ENCODE data around the gene FUT2. TPM values are rescaled to one million over a fixed set of nuclear protein-coding genes. Genes with fewer than 3 reads are reported as not detected.

The FUT2 gene
- polyA plus RNA-seq, 3 donors: not detected

- DNase-seq: no peak
- H3K79me2 ChIP-seq (ENCODE audit: insufficient read depth, low read length): no peaks in the 10 kb centered on the region
- H3K27me3 ChIP-seq (ENCODE audit: control insufficient read depth in 2 of 2, insufficient read depth in 2 of 2, low read length in 2 of 2): no peaks in the 10 kb centered on the region
- H3K9ac ChIP-seq (ENCODE audit: insufficient read depth, low read length, poor library complexity, severe bottlenecking): no peak overlapping the region
- H3K27me3 Mint-ChIP-seq (ENCODE audit: low read depth in 3 of 3): peaks cover 0 to 3% (median 3%) of the 10 kb centered on the region in 3 donors
- H3K36me3 ChIP-seq (replicated peaks in 1 of 2; ENCODE audit: control insufficient read depth in 1 of 2, insufficient read depth in 2 of 2, low read length in 2 of 2): no peaks in the 10 kb centered on the region
- H3K9me3 Mint-ChIP-seq: peaks cover 0 to 7% (median 6%) of the 10 kb centered on the region in 7 donors
- H3K27ac ChIP-seq (ENCODE audit: low read depth in 1 of 2, low read length in 2 of 2): no peak overlapping the region
- peaks cover 0 to 7% of the 10 kb centered on the region in 2 donors for H3K4me1 ChIP-seq (ENCODE audit: control insufficient read depth in 1 of 2, insufficient read depth in 2 of 2, low read length in 2 of 2)
- intact Hi-C loops (cut with micrococcal nuclease): no loop called here
- no peak overlapping the region for H2AFZ ChIP-seq (ENCODE audit: insufficient read depth, low read depth, low read length, poor library complexity, severe bottlenecking)
- 96% methylated on average over 16 of the region's 21 CpGs for WGBS (ENCODE audit: insufficient coverage)
- no peak overlapping the region for H3K4me3 ChIP-seq (replicated peaks in 1 of 3; ENCODE audit: low read depth in 2 of 3, low read length in 3 of 3)
- no peaks in the 10 kb centered on the region for H4K20me1 ChIP-seq (ENCODE audit: insufficient read depth, low read length)
- H3K4me2 ChIP-seq (replicated peaks; ENCODE audit: extremely low read depth, low read length, poor library complexity, severe bottlenecking): no peak overlapping the region
- H3K4me1 Mint-ChIP-seq: peaks cover 8% of the 10 kb centered on the region
- H3K36me3 Mint-ChIP-seq: no peaks in the 10 kb centered on the region
- H3K4me3 Mint-ChIP-seq: no peak overlapping the region
- no peak for TF ChIP-seq CTCF (IDR thresholded peaks at IDR 0.05)
- H3K9me3 ChIP-seq (replicated peaks in 1 of 2; ENCODE audit: control insufficient read depth in 1 of 2, insufficient read depth in 1 of 2, low read length in 2 of 2): no peaks in the 10 kb centered on the region
- no peak overlapping the region for H3K27ac Mint-ChIP-seq
Measured at GRCh38 chr19:48670699-48671445, 24.9 kb upstream of the FUT2 start.

- no peaks in the 10 kb centered on the region for H3K36me3 Mint-ChIP-seq
- Histone ChIP-seq H3K79me2 (ENCODE audit: insufficient read depth, low read length) (no peaks in the 10 kb centered on the region), H3K4me1 (ENCODE audit: control insufficient read depth in 1 of 2, insufficient read depth in 2 of 2, low read length in 2 of 2) (peaks cover 0 to 7% of the 10 kb centered on the region in 2 donors), H3K36me3 (replicated peaks in 1 of 2; ENCODE audit: control insufficient read depth in 1 of 2, insufficient read depth in 2 of 2, low read length in 2 of 2) (no peaks in the 10 kb centered on the region), H4K20me1 (ENCODE audit: insufficient read depth, low read length) (no peaks in the 10 kb centered on the region), H2AFZ (ENCODE audit: insufficient read depth, low read depth, low read length, poor library complexity, severe bottlenecking) (no peak overlapping the region), H3K4me3 (replicated peaks in 1 of 3; ENCODE audit: low read depth in 2 of 3, low read length in 3 of 3) (no peak overlapping the region), H3K4me2 (replicated peaks; ENCODE audit: extremely low read depth, low read length, poor library complexity, severe bottlenecking) (no peak overlapping the region), H3K9ac (ENCODE audit: insufficient read depth, low read length, poor library complexity, severe bottlenecking) (no peak overlapping the region), H3K27ac (ENCODE audit: low read depth in 1 of 2, low read length in 2 of 2) (no peak overlapping the region), H3K27me3 (ENCODE audit: control insufficient read depth in 2 of 2, insufficient read depth in 2 of 2, low read length in 2 of 2) (no peaks in the 10 kb centered on the region), H3K9me3 (replicated peaks in 1 of 2; ENCODE audit: control insufficient read depth in 1 of 2, insufficient read depth in 1 of 2, low read length in 2 of 2) (no peaks in the 10 kb centered on the region)
- DNase-seq: no peak
- no peak overlapping the region for H3K4me3 Mint-ChIP-seq
- 98% methylated on average over 5 of the region's 10 CpGs for WGBS (ENCODE audit: insufficient coverage)
- peaks cover 2 to 4% (median 3%) of the 10 kb centered on the region in 3 donors for H3K27me3 Mint-ChIP-seq (ENCODE audit: low read depth in 3 of 3)
- TF ChIP-seq CTCF (IDR thresholded peaks at IDR 0.05): no peak
- intact Hi-C loops (cut with micrococcal nuclease): no loop called here
- H3K27ac Mint-ChIP-seq: no peak overlapping the region
- H3K9me3 Mint-ChIP-seq: peaks cover 0 to 7% (median 6%) of the 10 kb centered on the region in 7 donors
- H3K4me1 Mint-ChIP-seq: peaks cover 8% of the 10 kb centered on the region
Measured at GRCh38 chr19:48671446-48671995, 24.2 kb upstream of the FUT2 start.

Measured in CD14-positive monocyte (primary cell).